ENCODE results near the gene SIAH3. TPM values are rescaled to one million over a fixed set of nuclear protein-coding genes. Genes with fewer than 3 reads are reported as not detected.

Gene SIAH3
- total and polyA plus RNA-seq, 10 donors: under 0.01 to 0.20 (median 0.06) TPM; not detected in 1

DNA sequence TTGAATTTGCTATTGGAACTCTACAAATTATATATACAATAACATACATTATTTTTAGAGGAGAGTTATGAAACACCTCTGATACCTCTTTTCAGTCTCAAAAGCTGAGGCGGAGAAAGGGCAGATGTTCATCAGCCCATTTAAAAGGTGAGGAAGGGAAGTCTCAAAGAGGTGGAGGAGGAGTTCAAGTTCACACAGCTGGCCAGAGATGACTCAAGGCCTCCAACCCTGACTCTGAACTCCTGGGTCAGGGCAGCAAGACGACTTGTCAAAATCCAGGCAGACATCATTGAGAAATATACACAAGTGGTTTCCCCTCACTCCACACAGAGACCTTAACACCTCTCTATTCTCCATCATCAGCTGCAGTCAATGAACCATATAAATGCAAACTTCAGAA, 2.1 kb downstream of the SIAH3 start:
- H3K9me3 ChIP-seq: peaks cover 0 to 7% (median 4%) of the 10 kb centered on the region in 8 donors
- H3K36me3 ChIP-seq: no peaks in the 10 kb centered on the region
- no peak overlapping the region for H3K4me3 ChIP-seq
- intact Hi-C loops (cut with DNase I; ENCODE audit: low total_unique reads): no loop called here
- WGBS, 5 donors: 51 to 70% (median 63%) methylated on average over 2 of the region's 2 CpGs
- H3K4me1 ChIP-seq: peaks cover 5 to 50% (median 30%) of the 10 kb centered on the region in 6 donors
- H3K27ac ChIP-seq: no peak overlapping the region
- peaks cover 0 to 64% (median 16%) of the 10 kb centered on the region in 7 donors for H3K27me3 ChIP-seq (replicated peaks in 1 of 7)
- TF ChIP-seq POLR2AphosphoS5 (IDR thresholded peaks at IDR 0.05) (no peak), POLR2A (IDR thresholded peaks at IDR 0.05) (no peak), CTCF (IDR thresholded peaks at IDR 0.05 in 8 of 11, conservative IDR thresholded peaks at IDR 0.05 in 3 of 11) (no peak)
- DNase-seq: no peak

GRCh38 chr13:45847554-45848224, 3.9 kb downstream of the SIAH3 start:
- peak overlapping the region in 2 of 8 donors; percentile 10 to 27 for H3K4me3 ChIP-seq
- DNase-seq: no peak
- H3K27ac ChIP-seq: peak overlapping the region in 1 of 8 donors; percentile 24
- 7 to 13% (median 9%) methylated on average over 13 of the region's 13 CpGs for WGBS, 5 donors
- peaks cover 5 to 50% (median 30%) of the 10 kb centered on the region in 6 donors for H3K4me1 ChIP-seq
- TF ChIP-seq POLR2A (IDR thresholded peaks at IDR 0.05): no peak
- peak; percentile 28 to 44 (median 35) for TF ChIP-seq POLR2AphosphoS5 (IDR thresholded peaks at IDR 0.05)
- H3K9me3 ChIP-seq: no peaks in the 10 kb centered on the region
- intact Hi-C loops (cut with DNase I; ENCODE audit: low total_unique reads): no loop called here
- peaks cover 0 to 49% (median 8%) of the 10 kb centered on the region in 7 donors for H3K27me3 ChIP-seq (replicated peaks in 1 of 7)
- H3K36me3 ChIP-seq: no peaks in the 10 kb centered on the region

DNA sequence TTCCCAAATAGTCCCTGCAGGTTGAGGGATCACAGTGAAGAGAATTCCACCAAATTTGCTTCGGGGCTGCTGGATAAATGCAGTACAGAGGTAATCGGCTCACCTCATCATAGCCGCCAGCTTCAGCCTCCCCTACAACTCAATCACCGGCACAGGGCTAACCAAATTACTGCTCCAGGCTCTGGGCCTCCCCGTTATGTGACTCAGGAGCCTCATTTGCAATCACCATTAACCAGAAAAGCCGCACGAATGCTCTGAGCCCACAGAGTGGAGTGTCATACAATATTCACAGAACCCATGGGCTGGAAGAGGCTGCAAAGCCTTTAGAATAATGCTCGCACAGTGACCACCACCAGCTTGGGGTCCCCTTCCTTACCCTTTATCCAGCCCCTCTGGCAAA, 4.9 kb downstream of the SIAH3 start:
- intact Hi-C loops (cut with DNase I; ENCODE audit: low total_unique reads): no loop called here
- Histone ChIP-seq H3K36me3 (no peaks in the 10 kb centered on the region), H3K27me3 (replicated peaks in 1 of 7) (peaks cover 0 to 39% (median 0%) of the 10 kb centered on the region in 7 donors), H3K4me3 (no peak overlapping the region), H3K9me3 (no peaks in the 10 kb centered on the region), H3K4me1 (peaks cover 5 to 47% (median 30%) of the 10 kb centered on the region in 6 donors), H3K27ac (no peak overlapping the region)
- TF ChIP-seq POLR2AphosphoS5 (IDR thresholded peaks at IDR 0.05) (no peak), POLR2A (IDR thresholded peaks at IDR 0.05) (no peak), CTCF (IDR thresholded peaks at IDR 0.05 in 8 of 11, conservative IDR thresholded peaks at IDR 0.05 in 3 of 11) (no peak)
- 88 to 97% (median 92%) methylated on average over 8 of the region's 8 CpGs for WGBS, 5 donors
- DNase-seq: no peak

GRCh38 chr13:45838171-45838745, 13.3 kb downstream of the SIAH3 start:
- Histone ChIP-seq H3K27me3 (replicated peaks in 1 of 7) (no peaks in the 10 kb centered on the region), H3K4me3 (no peak overlapping the region), H3K36me3 (no peaks in the 10 kb centered on the region), H3K9me3 (no peaks in the 10 kb centered on the region), H3K27ac (no peak overlapping the region), H3K4me1 (no peaks in the 10 kb centered on the region)
- WGBS, 5 donors: 71 to 81% (median 80%) methylated on average over 10 to 12 of the region's 12 CpGs
- intact Hi-C loops (cut with DNase I; ENCODE audit: low total_unique reads): no loop called here
- no peak for DNase-seq
- no peak for TF ChIP-seq POLR2A (IDR thresholded peaks at IDR 0.05)
- TF ChIP-seq POLR2AphosphoS5 (IDR thresholded peaks at IDR 0.05): no peak
- TF ChIP-seq CTCF (IDR thresholded peaks at IDR 0.05 in 8 of 11, conservative IDR thresholded peaks at IDR 0.05 in 3 of 11): no peak
